Retina (tissue), 1 donor: ENCODE data around the gene BCO1.
A peak's percentile ranks its signal among the peaks of the same experiment; 100 is the strongest.
"Not testable (repeated sequence)": the region's sequence is repeated elsewhere in the genome, so short reads cannot be mapped to it uniquely, and the experiment has no call there.

Experiments
- DNase-seq: peaks from one replicate; pipeline ENCODE4 v3.0.0-alpha.2; 2016

Gene BCO1

GRCh38 chr16:81238296-81239011 lies at the start of gene BCO1:
Gene BCO1 (plus strand): TSS chr16:81238689. CDS start chr16:81238909, 220 bp downstream.
- peak; percentile 46 for DNase-seq

- DNase-seq = no peak
Observed at GRCh38 chr16:81189100-81189664, 49.3 kb upstream of the BCO1 start.

- no peak for DNase-seq
Observed at GRCh38 chr16:81190667-81191066, 47.8 kb upstream of the BCO1 start.

- no peak for DNase-seq
Observed at GRCh38 chr16:81195885-81196534, 42.5 kb upstream of the BCO1 start.

GRCh38 chr16:81198635-81199034 lies 39.9 kb upstream of the BCO1 start:
- DNase-seq = no peak

GRCh38 chr16:81201267-81201666 lies 37.2 kb upstream of the BCO1 start:
- DNase-seq = no peak

- peak; percentile 68 for DNase-seq
Observed at GRCh38 chr16:81204798-81205680, 33.5 kb upstream of the BCO1 start.

GRCh38 chr16:81207076-81207475 lies 31.4 kb upstream of the BCO1 start:
- no peak for DNase-seq

GRCh38 chr16:81210807-81211206 lies 27.7 kb upstream of the BCO1 start:
- no peak for DNase-seq

GRCh38 chr16:81212830-81213465 lies 25.5 kb upstream of the BCO1 start:
- DNase-seq = no peak

GRCh38 chr16:81214745-81215166 lies 23.7 kb upstream of the BCO1 start:
- no peak for DNase-seq

- DNase-seq = no peak
Observed at GRCh38 chr16:81216114-81216513, 22.4 kb upstream of the BCO1 start.

- no peak for DNase-seq
Observed at GRCh38 chr16:81216706-81217105, 21.8 kb upstream of the BCO1 start.

- no peak for DNase-seq
Observed at GRCh38 chr16:81219151-81219550, 19.3 kb upstream of the BCO1 start.

- DNase-seq = no peak
Observed at GRCh38 chr16:81220349-81220748, 18.1 kb upstream of the BCO1 start.

- DNase-seq = no peak
Observed at GRCh38 chr16:81221731-81222130, 16.8 kb upstream of the BCO1 start.

- no peak for DNase-seq
Observed at GRCh38 chr16:81224824-81225223, 13.7 kb upstream of the BCO1 start.

GRCh38 chr16:81225697-81226096 lies 12.8 kb upstream of the BCO1 start:
- DNase-seq = not testable (repeated sequence)

GRCh38 chr16:81227785-81228184 lies 10.7 kb upstream of the BCO1 start:
- no peak for DNase-seq

- DNase-seq = no peak
Observed at GRCh38 chr16:81229811-81230210, 8.7 kb upstream of the BCO1 start.

- no peak for DNase-seq
Observed at GRCh38 chr16:81231014-81231413, 7.5 kb upstream of the BCO1 start.

GRCh38 chr16:81232740-81233367 lies 5.6 kb upstream of the BCO1 start:
- DNase-seq = no peak
